PFSK-1 (cell line): ENCODE measurements around the gene SAP130.
A peak's percentile ranks its signal among the peaks of the same experiment; 100 is the strongest.

Experiments used
- FOXP2 ChIP-seq: optimal IDR thresholded peaks from 2 replicates; pipeline ENCODE3; 2011; ENCODE audit warnings: borderline replicate concordance, control low read depth, inconsistent platforms; ENCODE audit not compliant: insufficient read depth; ENCODE audit errors: extremely low read length, extremely low read depth
- POLR2AphosphoS5 ChIP-seq: IDR thresholded peaks from 2 replicates; pipeline ENCODE4 v1.6.1; 2012; ENCODE audit warnings: low read depth, mild to moderate bottlenecking, control low read depth, low read length, moderate library complexity
- REST ChIP-seq, 2 experiments: IDR thresholded peaks; 2 replicates each; pipeline versions ENCODE4 v1.6.1 to v1.8.0; 2011 to 2012; ENCODE audit warnings: low read depth in 2 of 2, low read length in 2 of 2, control low read depth in 1 of 2, inconsistent platforms in 1 of 2, mild to moderate bottlenecking in 1 of 2, moderate library complexity in 1 of 2; ENCODE audit not compliant: insufficient read depth in 1 of 2
- SIN3A ChIP-seq: IDR thresholded peaks from 2 replicates; pipeline ENCODE4 v1.6.1; 2012; ENCODE audit warnings: mild to moderate bottlenecking, low read length, moderate library complexity, borderline replicate concordance; ENCODE audit not compliant: insufficient read depth
- TAF1 ChIP-seq: IDR thresholded peaks from 2 replicates; pipeline ENCODE4 v1.6.1; 2012; ENCODE audit warnings: low read length, control low read depth, borderline replicate concordance; ENCODE audit not compliant: insufficient read depth

The SAP130 gene

DNA sequence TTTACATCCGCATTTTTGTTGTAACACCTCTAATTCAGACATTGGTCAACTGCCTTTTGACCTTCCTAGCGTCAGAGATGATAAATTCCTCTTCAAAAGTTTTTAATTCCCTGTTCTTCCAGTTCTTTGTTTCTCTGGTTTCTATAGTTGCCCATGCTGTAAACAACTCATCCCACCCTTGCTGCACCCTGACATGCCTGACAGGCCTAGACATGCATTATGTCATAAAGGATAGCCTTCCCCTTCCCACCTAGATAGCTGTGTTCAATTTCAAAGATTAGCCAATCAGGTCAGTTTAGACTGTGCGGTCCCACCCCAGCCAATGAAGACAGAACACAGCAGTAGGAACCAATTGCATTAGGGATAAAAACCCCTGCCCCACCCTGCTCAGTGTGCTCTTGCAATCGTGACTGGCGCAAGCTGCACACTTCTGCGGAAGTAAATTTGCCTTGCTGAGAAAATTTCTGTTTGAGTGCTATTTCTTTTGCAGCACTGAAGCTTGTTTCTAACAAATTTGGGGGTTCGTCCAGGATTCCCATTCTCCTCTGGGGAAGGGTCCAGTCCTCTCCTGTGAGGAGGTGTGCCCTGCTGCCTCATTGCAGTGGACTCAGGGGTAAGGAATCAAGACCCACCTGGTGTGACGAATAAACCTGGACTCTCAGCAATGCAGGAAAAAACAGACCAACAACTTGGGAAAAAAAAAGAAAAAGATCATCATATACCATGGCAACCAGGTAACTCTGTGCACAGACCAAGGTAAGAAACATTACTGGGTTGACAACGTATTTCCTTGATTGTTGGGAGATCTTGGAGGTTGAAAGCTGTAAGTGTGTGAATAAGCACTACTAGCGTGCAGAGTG is 9.1 kb upstream of the SAP130 start:
- no peak for TF ChIP-seq FOXP2
- TF ChIP-seq TAF1 = no peak
- TF ChIP-seq POLR2AphosphoS5 = no peak
- no peak for TF ChIP-seq REST (IDR thresholded peaks at IDR 0.05; ENCODE audit: insufficient read depth in 1 of 2, low read depth in 2 of 2, low read length in 2 of 2)
- TF ChIP-seq SIN3A = no peak

- TF ChIP-seq POLR2AphosphoS5 = no peak
- TF ChIP-seq FOXP2 = no peak
- TF ChIP-seq REST (IDR thresholded peaks at IDR 0.05; ENCODE audit: insufficient read depth in 1 of 2, low read depth in 2 of 2, low read length in 2 of 2) = no peak
- no peak for TF ChIP-seq SIN3A
- no peak for TF ChIP-seq TAF1
Measured at GRCh38 chr2:128032092-128032491, 4.2 kb upstream of the SAP130 start.

DNA sequence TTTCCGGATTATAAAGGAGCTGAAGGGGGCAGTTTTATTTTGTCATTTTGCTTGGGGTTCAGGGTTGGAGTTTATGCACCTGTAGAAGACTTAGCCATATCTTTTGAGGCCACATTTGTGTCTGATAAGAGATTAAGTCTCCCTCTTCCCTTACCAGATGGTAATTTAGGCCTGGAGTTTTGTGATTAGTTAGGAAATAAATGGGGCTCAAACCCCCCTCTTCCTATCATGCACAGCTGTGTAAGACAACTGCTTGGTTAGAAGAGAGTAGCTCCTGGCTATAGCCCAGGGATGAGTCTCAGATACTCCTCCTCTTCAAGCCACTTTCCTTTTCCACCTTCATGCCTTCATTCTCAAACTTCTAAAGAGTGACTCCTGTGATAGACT is 802 bp upstream of the SAP130 start:
- TF ChIP-seq POLR2AphosphoS5 (no peak), FOXP2 (no peak), TAF1 (no peak)

GRCh38 chr2:128027278-128027800 is 520 bp downstream of the SAP130 start:
- TF ChIP-seq TAF1 (peak; percentile 72; the same call in 1 of the 2 replicates), POLR2AphosphoS5 (no peak; the same call in 1 of the 2 replicates)

DNA sequence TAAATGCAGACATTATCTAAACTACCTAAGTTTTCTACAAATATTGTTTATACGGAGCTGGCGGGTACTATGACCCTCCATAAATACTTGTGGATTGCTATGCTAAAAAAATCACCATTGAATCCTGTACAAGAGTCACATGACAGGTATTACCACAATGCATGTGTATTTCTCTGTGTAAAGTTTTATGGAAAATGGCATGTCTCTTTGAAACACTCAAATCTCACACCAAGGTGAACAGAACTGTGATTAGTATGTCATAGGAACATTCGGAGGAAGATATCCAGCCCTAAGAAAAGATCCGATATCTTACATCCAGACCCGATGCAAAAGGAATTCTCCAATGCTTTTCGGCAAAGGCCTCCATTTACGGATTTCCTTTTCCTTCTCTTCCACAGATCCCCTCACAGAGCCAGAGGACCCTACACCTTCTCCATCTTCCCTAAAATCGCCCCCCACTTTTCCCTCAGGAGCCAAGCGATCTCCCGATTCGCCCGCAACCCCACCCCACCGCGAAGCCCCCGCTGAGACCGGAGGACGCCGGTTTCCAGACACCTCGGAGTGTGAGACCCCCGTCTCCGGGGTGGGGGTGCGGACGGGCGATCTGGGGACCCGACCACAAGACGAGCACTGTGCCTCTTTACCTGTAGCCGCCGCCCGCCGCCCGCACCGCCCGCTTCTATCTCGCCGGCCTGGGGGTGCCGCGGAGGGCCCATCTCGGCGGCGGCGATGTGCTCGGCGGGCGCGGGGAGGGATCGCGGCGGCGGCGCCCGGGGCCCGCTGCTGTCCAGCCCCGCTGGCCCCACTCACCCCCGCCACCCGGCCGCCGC is 1.2 kb downstream of the SAP130 start:
- TF ChIP-seq POLR2AphosphoS5 (no peak), TAF1 (peak; percentile 10; the same call in 1 of the 2 replicates)

DNA sequence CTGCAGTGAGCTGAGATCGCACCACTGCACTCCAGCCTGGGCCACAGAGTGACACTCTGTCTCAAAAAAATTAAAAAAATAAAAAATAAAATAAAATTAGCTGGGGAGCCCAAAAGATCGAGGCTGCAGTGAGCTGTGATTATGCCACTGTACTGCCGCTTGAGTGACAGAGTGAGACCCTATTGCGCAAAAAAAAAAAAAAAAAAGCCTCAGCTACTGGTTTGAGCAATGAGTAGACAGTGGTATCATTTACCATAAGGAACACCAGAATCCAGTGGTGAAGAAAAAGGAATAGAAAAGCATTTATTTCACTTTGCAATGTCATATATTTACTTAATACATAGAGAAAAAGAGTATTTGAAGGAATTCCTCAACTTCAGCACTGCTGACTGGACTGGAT is 3.0 kb downstream of the SAP130 start:
- TF ChIP-seq REST (IDR thresholded peaks at IDR 0.05; ENCODE audit: insufficient read depth in 1 of 2, low read depth in 2 of 2, low read length in 2 of 2) (no peak), POLR2AphosphoS5 (no peak), SIN3A (no peak), FOXP2 (no peak), TAF1 (no peak)
